ENCODE data around the gene CABP2. TPM values are rescaled to one million over a fixed set of nuclear protein-coding genes. Genes with fewer than 3 reads are reported as not detected.

CABP2 gene
- total RNA-seq, 1 experiment from 2014 or later, result not detected

DNA sequence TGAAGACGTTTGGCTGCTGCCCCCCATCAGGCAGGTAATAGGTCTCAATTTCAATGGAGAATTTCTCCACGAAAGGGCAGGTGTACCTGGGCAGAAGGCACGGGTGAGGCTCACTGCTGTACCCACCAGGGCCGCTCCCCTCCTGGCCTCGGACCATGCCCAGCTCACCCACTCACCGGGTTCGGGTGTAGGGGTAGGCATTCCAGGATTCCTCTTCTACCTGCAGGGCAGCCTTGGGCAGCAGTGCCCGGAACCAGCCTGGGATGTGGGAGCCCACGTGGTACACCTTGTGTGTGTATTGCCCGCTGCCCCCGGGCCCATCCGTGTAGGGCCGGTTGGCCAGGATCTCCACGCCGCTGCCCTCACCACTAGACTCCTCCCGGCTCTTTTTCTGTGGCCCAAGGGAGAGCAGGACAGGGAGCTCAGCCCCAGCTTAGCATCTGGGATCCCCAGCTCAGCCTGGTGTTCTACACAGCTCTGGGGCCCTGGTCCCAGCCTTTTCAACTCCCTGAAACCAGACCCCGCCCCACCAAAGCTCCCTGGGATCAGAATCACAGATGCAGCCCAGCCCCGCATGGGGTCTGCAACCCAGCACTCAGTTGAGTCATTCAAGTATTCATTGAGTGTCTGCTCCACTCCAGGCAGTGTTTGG is 20.8 kb downstream of the CABP2 start:
- Histone ChIP-seq H2BK15ac (ENCODE audit: low read depth, low read length) (no peak overlapping the region), H2BK12ac (ENCODE audit: insufficient read length, low read depth, low read length) (no peak overlapping the region), H3K23me2 (ENCODE audit: insufficient read length, low read depth, low read length, poor library complexity, severe bottlenecking) (peaks cover 12% of the 10 kb centered on the region), H2BK5ac (ENCODE audit: insufficient read length, low read length) (no peak overlapping the region), H2AK5ac (ENCODE audit: insufficient read length, low read length) (no peak overlapping the region), H3T11ph (ENCODE audit: low read length) (no peak overlapping the region), H3K79me1 (ENCODE audit: insufficient read depth, low read depth, low read length, poor library complexity, severe bottlenecking) (no peaks in the 10 kb centered on the region), H3K4ac (ENCODE audit: low read depth, low read length) (no peak overlapping the region), H3K4me2 (ENCODE audit: insufficient read depth, insufficient read length, low read length) (no peak overlapping the region), H4K8ac (replicated peaks; ENCODE audit: insufficient read length, low read depth, low read length) (no peak overlapping the region), H4K20me1 (ENCODE audit: control insufficient read depth, insufficient read depth, insufficient read length) (no peaks in the 10 kb centered on the region), H3K27me3 (ENCODE audit: insufficient read depth, low read length) (no peaks in the 10 kb centered on the region), H3K18ac (ENCODE audit: insufficient read length, low read depth, low read length) (no peak overlapping the region), H3K9ac (ENCODE audit: extremely low read depth, insufficient read length, low read length) (no peak overlapping the region), H3K79me2 (ENCODE audit: insufficient read depth, low read length) (no peaks in the 10 kb centered on the region), H3K27ac (ENCODE audit: insufficient read length, low read depth, low read length) (no peak overlapping the region), H3K9me3 (ENCODE audit: control insufficient read depth, low read depth, low read length) (no peaks in the 10 kb centered on the region), H2AFZ (ENCODE audit: low read length) (no peak overlapping the region), H3K4me1 (ENCODE audit: insufficient read depth, low read length) (no peaks in the 10 kb centered on the region), H2BK20ac (ENCODE audit: low read depth, low read length, poor library complexity, severe bottlenecking) (no peak overlapping the region), H3K23ac (ENCODE audit: insufficient read length, low read depth, low read length) (no peak overlapping the region), H3K56ac (ENCODE audit: insufficient read length, low read depth, low read length) (no peak overlapping the region), H3K14ac (ENCODE audit: insufficient read depth, low read length) (no peak overlapping the region), H4K91ac (ENCODE audit: insufficient read length, low read depth, low read length) (no peak overlapping the region), H2BK120ac (ENCODE audit: low read depth, low read length, poor library complexity, severe bottlenecking) (no peak overlapping the region), H4K5ac (ENCODE audit: insufficient read length, low read depth, low read length) (no peak overlapping the region)
- Mint-ChIP-seq H3K27ac (no peak overlapping the region), H3K9me3 (no peaks in the 10 kb centered on the region; a peak in 1 of 5 replicates), H3K4me3 (peak overlapping the region; percentile 54 to 74; a peak in 4 of 5 replicates), H3K36me3 (ENCODE audit: insufficient read depth in 1 of 3, low read depth in 3 of 3) (peaks cover 10 to 29% (median 19%) of the 10 kb centered on the region in 3 experiments), H3K4me1 (peaks cover 13 to 24% of the 10 kb centered on the region in 2 experiments), H3K27me3 (ENCODE audit: low read depth) (peaks cover 10% of the 10 kb centered on the region)
- DNase-seq, result no peak
- TF ChIP-seq, protein P1, sequence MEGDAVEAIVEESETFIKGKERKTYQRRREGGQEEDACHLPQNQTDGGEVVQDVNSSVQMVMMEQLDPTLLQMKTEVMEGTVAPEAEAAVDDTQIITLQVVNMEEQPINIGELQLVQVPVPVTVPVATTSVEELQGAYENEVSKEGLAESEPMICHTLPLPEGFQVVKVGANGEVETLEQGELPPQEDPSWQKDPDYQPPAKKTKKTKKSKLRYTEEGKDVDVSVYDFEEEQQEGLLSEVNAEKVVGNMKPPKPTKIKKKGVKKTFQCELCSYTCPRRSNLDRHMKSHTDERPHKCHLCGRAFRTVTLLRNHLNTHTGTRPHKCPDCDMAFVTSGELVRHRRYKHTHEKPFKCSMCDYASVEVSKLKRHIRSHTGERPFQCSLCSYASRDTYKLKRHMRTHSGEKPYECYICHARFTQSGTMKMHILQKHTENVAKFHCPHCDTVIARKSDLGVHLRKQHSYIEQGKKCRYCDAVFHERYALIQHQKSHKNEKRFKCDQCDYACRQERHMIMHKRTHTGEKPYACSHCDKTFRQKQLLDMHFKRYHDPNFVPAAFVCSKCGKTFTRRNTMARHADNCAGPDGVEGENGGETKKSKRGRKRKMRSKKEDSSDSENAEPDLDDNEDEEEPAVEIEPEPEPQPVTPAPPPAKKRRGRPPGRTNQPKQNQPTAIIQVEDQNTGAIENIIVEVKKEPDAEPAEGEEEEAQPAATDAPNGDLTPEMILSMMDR (conservative IDR thresholded peaks at IDR 0.05), result no peak
- WGBS (ENCODE audit: extremely low coverage, insufficient read length, low lambda C conversion rate), result no CpG with 5 or more reads among the region's 18 CpGs
